Uterus (tissue), 4 donors: Measurements from ENCODE around the gene HIVEP2. TPM values are rescaled to one million over a fixed set of nuclear protein-coding genes. Genes with fewer than 3 reads are reported as not detected.

Source experiments
- DNase-seq, 2 donors: peaks; one replicate each; pipeline ENCODE4 v3.0.0-alpha.2; 2019 to 2020
- H3K27ac ChIP-seq, 2 donors: fragments of 200-600 bp; sonication (generic); 1 replicate in 1 of 2; 2 replicates in 1 of 2; pipeline ENCODE4 v1.5.1; 2016 to 2018
- H3K27me3 ChIP-seq, 2 donors: fragments of 200-600 bp; sonication (generic); one replicate each; pipeline ENCODE4 v1.5.1; 2018 to 2019; ENCODE audit warnings: control low read depth in 1 of 2
- H3K36me3 ChIP-seq, 2 donors: fragments of 200-600 bp; sonication (generic); one replicate each; pipeline ENCODE4 v1.5.1; 2019; ENCODE audit warnings: control low read depth in 1 of 2
- H3K4me1 ChIP-seq, 2 donors: fragments of 200-600 bp; sonication (generic); one replicate each; pipeline ENCODE4 v1.5.1; 2018 to 2019; ENCODE audit warnings: control low read depth in 1 of 2
- H3K4me3 ChIP-seq, 2 donors: fragments of 200-600 bp; sonication (generic); 1 replicate in 1 of 2; 2 replicates in 1 of 2; pipeline ENCODE4 v1.5.1; 2018 to 2019; ENCODE audit warnings: mild to moderate bottlenecking in 1 of 2
- H3K9me3 ChIP-seq, 2 donors: fragments of 200-600 bp; sonication (generic); one replicate each; pipeline ENCODE4 v1.5.1; 2019; ENCODE audit warnings: control low read depth in 1 of 2
- POLR2A ChIP-seq, 2 donors: fragments of 450-650 bp; IDR thresholded peaks; one replicate each; pipeline ENCODE4 v1.6.1; 2016; ENCODE audit warnings: antibody characterized with exemption in 2 of 2, mild to moderate bottlenecking in 1 of 2, moderate library complexity in 1 of 2
- intact Hi-C: fragments of 100-400 bp; cut with DNase I; formaldehyde crosslinking; loops from one replicate; pipeline ENCODE4 v1.15.1; 2023; ENCODE audit warnings: low total_unique reads
- total RNA-seq, 4 donors: library from RNA; depleted of rRNA in 3 of 4; stranded (reverse); fragments of >200 nt in 3 of 4; gene quantifications; one replicate each; pipeline versions ENCODE4 v1.1.0 to v1.2.4, GENCODE V29; 2014 to 2023
- TF ChIP-seq, protein P1 (sequence below), 4 experiments: fragments of 200-600 bp in 2 of 4; fragments of 450-650 bp in 2 of 4; sonication (generic) in 2 of 4; IDR thresholded peaks; one replicate each; pipeline ENCODE4 v1.5.1; 2016 to 2019; ENCODE audit warnings: antibody characterized with exemption in 4 of 4, mild to moderate bottlenecking in 2 of 4, moderate library complexity in 1 of 4
- donor health status: DM: yes; HTN: yes; CAD: no.

HIVEP2 gene
- total RNA-seq, 4 donors from 2014 or later: 11.0 to 24.7 (median 19.8) TPM

DNA sequence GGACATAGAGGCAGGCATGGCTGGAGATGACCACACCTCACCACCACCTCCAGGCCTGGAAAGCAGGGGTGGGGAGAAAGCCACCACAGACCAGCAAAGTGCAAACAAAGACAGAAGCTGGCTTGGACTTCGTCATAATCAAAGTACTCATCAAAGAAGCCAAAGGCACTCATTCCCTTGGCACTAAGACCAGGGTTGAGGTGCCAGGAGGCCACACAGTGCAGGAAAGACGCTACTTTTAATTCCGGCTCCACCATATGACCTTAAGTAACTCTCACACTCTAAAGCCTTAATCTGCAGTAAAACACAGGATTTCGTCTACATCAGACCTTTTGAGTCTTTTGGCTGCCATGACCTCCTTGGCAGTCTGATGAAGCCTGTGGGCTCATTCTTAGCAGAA is 123.1 kb downstream of the HIVEP2 start:
- no peaks in the 10 kb centered on the region for H3K36me3 ChIP-seq
- H3K4me3 ChIP-seq: no peak overlapping the region
- no peaks in the 10 kb centered on the region for H3K27me3 ChIP-seq
- H3K9me3 ChIP-seq: no peaks in the 10 kb centered on the region
- H3K4me1 ChIP-seq: peaks cover 0 to 9% of the 10 kb centered on the region in 2 donors
- intact Hi-C loops: no loop called here
- no peak for TF ChIP-seq POLR2A (IDR thresholded peaks at IDR 0.05)
- no peak overlapping the region for H3K27ac ChIP-seq
- no peak for DNase-seq

DNA sequence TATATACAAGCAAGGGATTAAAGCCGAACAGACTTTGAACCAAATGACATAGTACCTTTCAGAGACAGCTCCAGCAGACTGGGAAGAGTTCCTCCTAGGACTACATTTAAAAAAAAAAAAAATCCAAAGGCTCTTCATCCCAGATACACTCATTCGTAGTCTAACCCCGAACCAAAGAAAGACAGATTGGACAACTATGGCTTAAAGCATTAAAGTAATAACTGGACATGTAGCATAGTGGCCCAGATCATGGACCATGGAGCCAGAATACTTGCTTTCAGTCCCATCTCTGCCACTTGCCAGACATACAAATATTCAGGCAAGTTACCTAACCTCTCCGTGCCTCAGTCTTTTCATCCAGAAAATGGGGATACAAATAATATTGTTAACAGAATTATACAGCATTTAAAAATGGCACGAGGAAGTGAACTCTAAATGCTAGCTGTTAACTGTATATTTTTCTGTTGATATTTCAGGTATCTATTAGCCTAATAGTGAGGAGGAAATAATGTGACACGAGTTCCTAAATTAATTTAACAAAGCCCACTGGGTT is 123.7 kb downstream of the HIVEP2 start:
- intact Hi-C loops: no loop called here
- Histone ChIP-seq H3K27me3 (no peaks in the 10 kb centered on the region), H3K27ac (no peak overlapping the region), H3K4me3 (no peak overlapping the region), H3K36me3 (no peaks in the 10 kb centered on the region), H3K4me1 (peaks cover 0 to 9% of the 10 kb centered on the region in 2 donors), H3K9me3 (no peaks in the 10 kb centered on the region)
- TF ChIP-seq, protein P1, sequence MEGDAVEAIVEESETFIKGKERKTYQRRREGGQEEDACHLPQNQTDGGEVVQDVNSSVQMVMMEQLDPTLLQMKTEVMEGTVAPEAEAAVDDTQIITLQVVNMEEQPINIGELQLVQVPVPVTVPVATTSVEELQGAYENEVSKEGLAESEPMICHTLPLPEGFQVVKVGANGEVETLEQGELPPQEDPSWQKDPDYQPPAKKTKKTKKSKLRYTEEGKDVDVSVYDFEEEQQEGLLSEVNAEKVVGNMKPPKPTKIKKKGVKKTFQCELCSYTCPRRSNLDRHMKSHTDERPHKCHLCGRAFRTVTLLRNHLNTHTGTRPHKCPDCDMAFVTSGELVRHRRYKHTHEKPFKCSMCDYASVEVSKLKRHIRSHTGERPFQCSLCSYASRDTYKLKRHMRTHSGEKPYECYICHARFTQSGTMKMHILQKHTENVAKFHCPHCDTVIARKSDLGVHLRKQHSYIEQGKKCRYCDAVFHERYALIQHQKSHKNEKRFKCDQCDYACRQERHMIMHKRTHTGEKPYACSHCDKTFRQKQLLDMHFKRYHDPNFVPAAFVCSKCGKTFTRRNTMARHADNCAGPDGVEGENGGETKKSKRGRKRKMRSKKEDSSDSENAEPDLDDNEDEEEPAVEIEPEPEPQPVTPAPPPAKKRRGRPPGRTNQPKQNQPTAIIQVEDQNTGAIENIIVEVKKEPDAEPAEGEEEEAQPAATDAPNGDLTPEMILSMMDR (IDR thresholded peaks at IDR 0.05): no peak
- TF ChIP-seq POLR2A (IDR thresholded peaks at IDR 0.05): no peak
- DNase-seq: no peak

DNA sequence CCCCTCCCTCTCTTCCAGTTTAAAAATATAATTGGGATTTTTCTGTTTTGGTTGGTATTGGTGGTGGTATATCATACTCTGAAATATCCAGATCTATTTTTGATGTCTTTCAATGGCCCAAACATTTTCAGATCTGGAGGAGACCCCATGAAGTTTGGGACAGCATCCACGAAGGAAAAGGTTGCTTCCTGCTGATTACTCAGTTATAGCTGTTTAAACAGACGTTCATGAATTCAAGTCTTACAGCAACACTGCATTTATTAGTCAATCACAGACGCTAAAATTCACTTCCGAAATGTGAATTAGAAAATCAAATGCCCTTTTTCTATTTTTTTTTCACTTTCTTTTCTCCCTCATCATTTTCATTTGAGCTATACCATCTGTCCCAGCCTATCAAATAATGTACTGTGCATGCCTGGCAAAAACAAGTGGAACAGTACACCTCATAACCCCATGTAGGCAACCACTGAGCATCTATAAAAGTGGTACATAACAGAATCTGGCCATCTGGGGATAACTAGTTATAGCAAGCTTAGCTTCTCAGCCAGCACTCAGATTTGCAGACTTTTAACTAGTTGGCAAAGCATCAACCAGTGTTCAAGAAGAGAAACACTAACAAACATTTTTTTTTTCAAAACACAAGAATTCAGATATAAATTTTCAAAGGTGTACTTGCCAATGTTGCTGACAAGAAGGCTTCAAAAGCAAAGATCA is 124.5 kb downstream of the HIVEP2 start:
- Histone ChIP-seq H3K4me3 (peak overlapping the region; percentile 18 to 33), H3K36me3 (no peaks in the 10 kb centered on the region), H3K4me1 (peaks cover 0 to 9% of the 10 kb centered on the region in 2 donors), H3K9me3 (no peaks in the 10 kb centered on the region), H3K27ac (peak overlapping the region; percentile 59 to 69), H3K27me3 (no peaks in the 10 kb centered on the region)
- no peak for DNase-seq
- TF ChIP-seq, protein P1 (IDR thresholded peaks at IDR 0.05): no peak
- no peak for TF ChIP-seq POLR2A (IDR thresholded peaks at IDR 0.05)
- intact Hi-C loops: no loop called here

DNA sequence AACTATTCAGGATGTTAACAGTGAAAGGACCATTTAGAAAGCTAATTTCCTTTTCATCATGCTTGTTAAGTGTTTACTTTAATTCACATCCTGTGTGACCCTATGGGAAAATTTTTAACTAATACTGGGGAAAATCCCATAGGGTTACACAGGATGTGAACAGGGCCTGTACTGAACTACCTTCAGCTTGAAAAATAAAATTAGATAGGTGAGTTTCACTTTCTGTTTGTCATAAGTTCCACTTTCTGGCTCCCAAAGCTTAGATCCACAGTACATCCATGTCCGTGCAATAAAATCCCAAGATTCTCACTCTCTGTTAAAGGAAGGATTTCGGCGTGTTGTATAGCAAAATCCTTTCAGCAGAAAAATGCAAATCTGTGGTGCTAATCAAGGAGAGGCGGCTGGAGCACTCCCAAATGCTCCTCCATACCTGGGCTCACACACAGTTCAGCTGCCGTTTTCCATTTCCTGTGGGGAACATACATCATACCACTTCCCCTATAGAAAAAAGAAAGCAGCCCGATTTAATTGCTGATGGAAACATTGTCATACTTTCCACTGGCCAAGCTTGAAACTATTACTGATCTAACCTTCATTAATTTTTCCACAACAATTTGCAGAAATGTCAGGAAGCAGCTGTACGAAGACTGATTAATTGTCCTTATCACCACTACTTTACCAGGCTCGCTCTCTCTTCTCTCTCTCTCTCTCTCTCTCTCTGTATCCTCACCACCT is 125.2 kb downstream of the HIVEP2 start:
- peaks cover 0 to 8% of the 10 kb centered on the region in 2 donors for H3K4me1 ChIP-seq
- intact Hi-C loops: no loop called here
- H3K27ac ChIP-seq: peak overlapping the region; percentile 59 to 69
- TF ChIP-seq, protein P1 (IDR thresholded peaks at IDR 0.05): no peak
- TF ChIP-seq POLR2A (IDR thresholded peaks at IDR 0.05): no peak
- no peaks in the 10 kb centered on the region for H3K9me3 ChIP-seq
- DNase-seq: no peak
- no peaks in the 10 kb centered on the region for H3K36me3 ChIP-seq
- H3K4me3 ChIP-seq: peak overlapping the region; percentile 18 to 33
- no peaks in the 10 kb centered on the region for H3K27me3 ChIP-seq

DNA sequence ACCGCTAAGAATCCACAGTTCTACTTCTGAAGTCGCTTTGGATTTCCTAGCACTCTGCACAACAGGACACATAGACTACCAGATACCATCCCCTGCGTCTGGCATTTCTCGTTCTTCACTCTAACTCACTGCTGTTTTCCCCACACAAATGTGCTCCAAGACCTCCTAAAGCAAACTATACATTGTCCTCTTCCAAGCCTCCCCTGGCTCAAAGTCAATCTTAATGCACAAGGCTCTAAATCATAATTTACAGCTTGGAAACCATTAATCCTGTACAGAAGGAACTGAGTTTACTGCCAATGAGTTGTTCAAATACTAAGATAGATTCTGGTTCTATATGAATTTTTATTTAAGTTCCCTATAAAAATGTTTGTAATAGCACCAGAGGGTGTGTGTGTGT is 128.5 kb downstream of the HIVEP2 start:
- intact Hi-C loops: no loop called here
- no peak for DNase-seq

More for the DNA sequence above, 128.5 kb downstream of the HIVEP2 start:
- TF ChIP-seq, protein P1 (IDR thresholded peaks at IDR 0.05): no peak
- TF ChIP-seq POLR2A (IDR thresholded peaks at IDR 0.05): no peak
- no peaks in the 10 kb centered on the region for H3K4me1 ChIP-seq
- H3K4me3 ChIP-seq: no peak overlapping the region
- H3K36me3 ChIP-seq: no peaks in the 10 kb centered on the region
- H3K9me3 ChIP-seq: no peaks in the 10 kb centered on the region
- no peak overlapping the region for H3K27ac ChIP-seq
- H3K27me3 ChIP-seq: no peaks in the 10 kb centered on the region
